Loucy (cell line): ENCODE data around the gene PLEKHA1.

Source experiments
- H2AFZ ChIP-seq: fragments of 200-600 bp; sonication (generic); 2 replicates; pipeline ENCODE4 v1.6.0; 2016; ENCODE audit warnings: antibody characterized with exemption, mild to moderate bottlenecking, low read length, moderate library complexity
- H3F3A ChIP-seq: fragments of 200-600 bp; 2 replicates; pipeline ENCODE4 v1.6.0; 2016; ENCODE audit warnings: antibody characterized with exemption, low read depth, mild to moderate bottlenecking
- H3K27me3 ChIP-seq: fragments of 200-600 bp; sonication (generic); 2 replicates; pipeline ENCODE4 v1.6.1; 2014; ENCODE audit warnings: low read length, mild to moderate bottlenecking; ENCODE audit not compliant: insufficient read depth, poor library complexity, severe bottlenecking
- H3K36me3 ChIP-seq: fragments of 200-600 bp; sonication (generic); 2 replicates; pipeline ENCODE4 v1.6.1; 2016; ENCODE audit warnings: low read length; ENCODE audit not compliant: insufficient read depth
- H3K4me1 ChIP-seq: fragments of 200-600 bp; sonication (generic); 2 replicates; pipeline ENCODE4 v1.5.1; 2014; ENCODE audit warnings: low read length, mild to moderate bottlenecking; ENCODE audit not compliant: insufficient read depth, poor library complexity, severe bottlenecking
- H3K4me2 ChIP-seq: fragments of 200-600 bp; sonication (generic); 2 replicates; pipeline ENCODE4 v1.6.0; 2014; ENCODE audit warnings: antibody characterized with exemption, low read length, low read depth, mild to moderate bottlenecking; ENCODE audit not compliant: poor library complexity, severe bottlenecking
- H3K4me3 ChIP-seq: fragments of 200-600 bp; sonication (generic); 2 replicates; pipeline ENCODE4 v1.5.1; 2014; ENCODE audit warnings: low read length, mild to moderate bottlenecking, mixed read lengths; ENCODE audit not compliant: poor library complexity, severe bottlenecking
- H3K79me2 ChIP-seq: fragments of 200-600 bp; sonication (generic); 2 replicates; pipeline ENCODE4 v1.6.1; 2014; ENCODE audit warnings: low read length; ENCODE audit not compliant: insufficient read depth
- H3K9ac ChIP-seq: fragments of 200-600 bp; sonication (generic); 2 replicates; pipeline ENCODE4 v1.6.0; 2014; ENCODE audit warnings: mild to moderate bottlenecking, low read depth, low read length, moderate library complexity; ENCODE audit not compliant: poor library complexity, severe bottlenecking
- H3K9me2 ChIP-seq: fragments of 200-600 bp; sonication (generic); replicated peaks from 2 replicates; pipeline ENCODE4 v1.6.1; 2016; ENCODE audit warnings: low read depth, low read length, mixed read lengths
- H3K9me3 ChIP-seq: fragments of 200-600 bp; sonication (generic); 2 replicates; pipeline ENCODE4 v1.6.1; 2014; ENCODE audit warnings: mild to moderate bottlenecking, antibody characterized with exemption, low read length, low read depth; ENCODE audit not compliant: insufficient read depth
- H4K20me1 ChIP-seq: fragments of 200-600 bp; sonication (generic); 2 replicates; pipeline ENCODE4 v1.6.0; 2014; ENCODE audit warnings: antibody characterized with exemption, low read length, mild to moderate bottlenecking; ENCODE audit not compliant: insufficient read depth, poor library complexity, severe bottlenecking
- EZH2phosphoT487 ChIP-seq: fragments of 200-600 bp; IDR thresholded peaks from 2 replicates; pipeline ENCODE4 v1.6.1; 2018; ENCODE audit warnings: antibody characterized with exemption, mild to moderate bottlenecking, moderate library complexity, borderline replicate concordance
- TF ChIP-seq, protein P1 (sequence below): fragments of 200-600 bp; sonication (generic); conservative IDR thresholded peaks from 2 replicates; pipeline ENCODE4 v1.5.1; 2014; ENCODE audit warnings: mild to moderate bottlenecking, antibody characterized with exemption, low read length

The PLEKHA1 gene

DNA sequence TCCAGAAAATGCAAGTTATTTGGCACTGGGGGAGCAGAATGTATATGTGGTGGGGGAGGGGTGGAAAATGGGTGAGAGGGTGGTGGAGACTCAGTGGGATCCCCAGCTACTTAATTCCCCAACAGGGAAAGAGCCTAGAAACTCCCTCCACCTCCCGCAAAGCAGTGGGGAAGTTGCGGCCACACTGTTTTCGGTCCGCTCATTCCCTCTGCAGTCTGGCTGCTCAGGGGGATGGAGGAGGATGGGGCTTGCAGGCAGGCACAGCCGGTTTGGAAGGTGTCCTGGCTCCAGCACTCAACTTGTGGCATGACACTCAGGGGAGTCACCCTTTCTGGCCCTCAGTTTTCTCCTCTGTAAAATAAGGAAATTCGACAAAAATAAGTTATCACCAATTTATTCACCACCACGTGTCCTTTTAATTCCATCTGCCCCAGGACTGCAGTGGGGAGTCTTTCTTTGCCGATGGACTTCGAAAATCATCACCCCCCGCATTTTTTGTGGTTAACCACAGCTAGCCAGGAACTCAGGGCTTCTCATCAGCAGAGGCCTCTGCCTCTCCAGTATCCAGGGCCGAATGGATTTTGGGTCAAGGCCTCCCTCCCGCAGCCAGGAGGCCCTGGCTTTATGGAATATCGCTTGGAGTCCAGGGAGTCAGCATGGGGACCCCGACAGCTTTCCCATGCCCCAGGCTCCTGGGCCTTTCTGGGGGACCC is 85.2 kb downstream of the PLEKHA1 start:
- Histone ChIP-seq H3K9ac (no peak overlapping the region), H3K9me2 (no peaks in the 10 kb centered on the region), H3F3A (no peaks in the 10 kb centered on the region), H3K79me2 (no peaks in the 10 kb centered on the region), H3K4me2 (no peak overlapping the region), H3K4me3 (no peak overlapping the region), H3K36me3 (no peaks in the 10 kb centered on the region), H4K20me1 (no peaks in the 10 kb centered on the region), H3K27me3 (no peaks in the 10 kb centered on the region), H2AFZ (no peak overlapping the region), H3K9me3 (no peaks in the 10 kb centered on the region; the same call in 1 of the 2 replicates), H3K4me1 (no peaks in the 10 kb centered on the region)
- no peak for TF ChIP-seq EZH2phosphoT487
- TF ChIP-seq, protein P1, sequence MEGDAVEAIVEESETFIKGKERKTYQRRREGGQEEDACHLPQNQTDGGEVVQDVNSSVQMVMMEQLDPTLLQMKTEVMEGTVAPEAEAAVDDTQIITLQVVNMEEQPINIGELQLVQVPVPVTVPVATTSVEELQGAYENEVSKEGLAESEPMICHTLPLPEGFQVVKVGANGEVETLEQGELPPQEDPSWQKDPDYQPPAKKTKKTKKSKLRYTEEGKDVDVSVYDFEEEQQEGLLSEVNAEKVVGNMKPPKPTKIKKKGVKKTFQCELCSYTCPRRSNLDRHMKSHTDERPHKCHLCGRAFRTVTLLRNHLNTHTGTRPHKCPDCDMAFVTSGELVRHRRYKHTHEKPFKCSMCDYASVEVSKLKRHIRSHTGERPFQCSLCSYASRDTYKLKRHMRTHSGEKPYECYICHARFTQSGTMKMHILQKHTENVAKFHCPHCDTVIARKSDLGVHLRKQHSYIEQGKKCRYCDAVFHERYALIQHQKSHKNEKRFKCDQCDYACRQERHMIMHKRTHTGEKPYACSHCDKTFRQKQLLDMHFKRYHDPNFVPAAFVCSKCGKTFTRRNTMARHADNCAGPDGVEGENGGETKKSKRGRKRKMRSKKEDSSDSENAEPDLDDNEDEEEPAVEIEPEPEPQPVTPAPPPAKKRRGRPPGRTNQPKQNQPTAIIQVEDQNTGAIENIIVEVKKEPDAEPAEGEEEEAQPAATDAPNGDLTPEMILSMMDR = no peak

DNA sequence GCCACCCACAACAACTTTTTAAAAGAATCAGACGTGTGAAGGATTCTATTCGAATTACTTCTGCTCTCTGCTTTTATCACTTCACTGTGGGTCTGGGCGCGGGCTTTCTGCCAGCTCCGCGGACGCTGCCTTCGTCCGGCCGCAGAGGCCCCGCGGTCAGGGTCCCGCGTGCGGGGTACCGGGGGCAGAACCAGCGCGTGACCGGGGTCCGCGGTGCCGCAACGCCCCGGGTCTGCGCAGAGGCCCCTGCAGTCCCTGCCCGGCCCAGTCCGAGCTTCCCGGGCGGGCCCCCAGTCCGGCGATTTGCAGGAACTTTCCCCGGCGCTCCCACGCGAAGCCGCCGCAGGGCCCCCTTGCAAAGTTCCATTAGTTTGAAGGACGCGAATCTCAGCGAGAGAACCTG is 86.4 kb downstream of the PLEKHA1 start:
- no peaks in the 10 kb centered on the region; the same call in 1 of the 2 replicates for H3K9me3 ChIP-seq
- H3K9ac ChIP-seq = no peak overlapping the region
- H3K9me2 ChIP-seq = no peaks in the 10 kb centered on the region
- TF ChIP-seq EZH2phosphoT487 = no peak
- TF ChIP-seq, protein P1 = no peak
- H3K4me2 ChIP-seq = no peak overlapping the region
- no peak overlapping the region for H2AFZ ChIP-seq
- no peak overlapping the region for H3K4me3 ChIP-seq
- no peaks in the 10 kb centered on the region for H3F3A ChIP-seq
- no peaks in the 10 kb centered on the region for H3K79me2 ChIP-seq
- H3K4me1 ChIP-seq = no peaks in the 10 kb centered on the region
- H3K27me3 ChIP-seq = no peaks in the 10 kb centered on the region
- no peaks in the 10 kb centered on the region for H3K36me3 ChIP-seq
- no peaks in the 10 kb centered on the region for H4K20me1 ChIP-seq

DNA sequence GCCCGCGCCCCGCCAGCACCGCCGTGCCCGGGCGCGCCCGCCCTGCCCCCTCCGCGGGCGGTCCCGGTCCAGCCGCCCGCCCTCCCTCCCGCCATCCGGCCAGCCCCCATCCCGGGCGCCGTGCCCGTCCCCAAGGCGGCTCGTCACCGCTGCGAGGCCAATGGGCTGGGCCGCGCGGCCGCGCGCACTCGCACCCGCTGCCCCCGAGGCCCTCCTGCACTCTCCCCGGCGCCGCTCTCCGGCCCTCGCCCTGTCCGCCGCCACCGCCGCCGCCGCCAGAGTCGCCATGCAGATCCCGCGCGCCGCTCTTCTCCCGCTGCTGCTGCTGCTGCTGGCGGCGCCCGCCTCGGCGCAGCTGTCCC is 86.8 kb downstream of the PLEKHA1 start, which contains the start of gene HTRA1:
TSS of gene HTRA1 (plus strand) at position 187 of the 362 bp plus-strand sequence. CDS start at position 287, 100 bp downstream.
- no peaks in the 10 kb centered on the region for H3K27me3 ChIP-seq
- H3K9me3 ChIP-seq = no peaks in the 10 kb centered on the region; the same call in 1 of the 2 replicates
- H3K4me2 ChIP-seq = no peak within 1 kb of the TSS
- H3K9ac ChIP-seq = no peak within 1 kb of the TSS
- no peaks in the 10 kb centered on the region for H3K4me1 ChIP-seq
- no peak within 1 kb of the TSS for H3K4me3 ChIP-seq
- no peaks in the 10 kb centered on the region for H4K20me1 ChIP-seq
- H3K79me2 ChIP-seq = no peaks in the 10 kb centered on the region
- no peak for TF ChIP-seq EZH2phosphoT487
- TF ChIP-seq, protein P1 = no peak
- H3F3A ChIP-seq = no peaks in the 10 kb centered on the region
- H2AFZ ChIP-seq = no peak within 1 kb of the TSS
- H3K9me2 ChIP-seq = no peaks in the 10 kb centered on the region
- no peaks in the 10 kb centered on the region for H3K36me3 ChIP-seq
